ENCODE measurements around the gene ONECUT3.

The ONECUT3 gene

GRCh38 chr19:1773184-1773583 lies 19.9 kb downstream of the ONECUT3 start:
- Histone ChIP-seq H3K4me3 (ENCODE audit: low read length) (no peak overlapping the region), H3K27ac (ENCODE audit: low read length) (no peak overlapping the region), H3K36me3 (replicated peaks; ENCODE audit: insufficient read depth, low read length) (no peaks in the 10 kb centered on the region), H3K9ac (ENCODE audit: low read length) (no peak overlapping the region), H3F3A (ENCODE audit: insufficient read depth, low read length) (no peaks in the 10 kb centered on the region), H2AFZ (ENCODE audit: low read length) (no peak overlapping the region), H3K4me2 (ENCODE audit: low read depth, low read length) (no peak overlapping the region), H4K20me1 (ENCODE audit: insufficient read depth, low read length) (no peaks in the 10 kb centered on the region), H3K9me2 (replicated peaks; ENCODE audit: insufficient read depth, low read length) (no peaks in the 10 kb centered on the region), H3K79me2 (ENCODE audit: low read length) (no peaks in the 10 kb centered on the region), H3K9me3 (replicated peaks; ENCODE audit: insufficient read depth, low read length) (no peaks in the 10 kb centered on the region), H3K27me3 (replicated peaks; ENCODE audit: insufficient read depth, low read length) (peaks cover 88% of the 10 kb centered on the region), H3K4me1 (ENCODE audit: low read length) (no peaks in the 10 kb centered on the region)
- DNase-seq: no peak
- TF ChIP-seq CTCF (IDR thresholded peaks at IDR 0.05; ENCODE audit: low read length) (no peak), EZH2phosphoT487 (IDR thresholded peaks at IDR 0.05; ENCODE audit: low read length) (no peak), EZH2 (optimal IDR thresholded peaks at IDR 0.05; ENCODE audit: low read depth, low read length) (no peak)

- H3K9ac ChIP-seq (ENCODE audit: low read length): no peak overlapping the region
- H3K27me3 ChIP-seq (replicated peaks; ENCODE audit: insufficient read depth, low read length): peaks cover 88% of the 10 kb centered on the region
- H3K4me1 ChIP-seq (ENCODE audit: low read length): no peaks in the 10 kb centered on the region
- no peak overlapping the region for H2AFZ ChIP-seq (ENCODE audit: low read length)
- H3K9me3 ChIP-seq (replicated peaks; ENCODE audit: insufficient read depth, low read length): no peaks in the 10 kb centered on the region
- DNase-seq: no peak
- H3K27ac ChIP-seq (ENCODE audit: low read length): no peak overlapping the region
- H3K36me3 ChIP-seq (replicated peaks; ENCODE audit: insufficient read depth, low read length): no peaks in the 10 kb centered on the region
- TF ChIP-seq EZH2 (optimal IDR thresholded peaks at IDR 0.05; ENCODE audit: low read depth, low read length) (no peak), CTCF (IDR thresholded peaks at IDR 0.05; ENCODE audit: low read length) (peak; percentile 62)
- H4K20me1 ChIP-seq (ENCODE audit: insufficient read depth, low read length): no peaks in the 10 kb centered on the region
- H3F3A ChIP-seq (ENCODE audit: insufficient read depth, low read length): no peaks in the 10 kb centered on the region
- H3K4me2 ChIP-seq (ENCODE audit: low read depth, low read length): no peak overlapping the region
- no peaks in the 10 kb centered on the region for H3K79me2 ChIP-seq (ENCODE audit: low read length)
- no peak overlapping the region for H3K4me3 ChIP-seq (ENCODE audit: low read length)
- no peaks in the 10 kb centered on the region for H3K9me2 ChIP-seq (replicated peaks; ENCODE audit: insufficient read depth, low read length)
Measured at GRCh38 chr19:1774989-1775772, 21.9 kb downstream of the ONECUT3 start.

- Histone ChIP-seq H3K27me3 (replicated peaks; ENCODE audit: insufficient read depth, low read length) (peaks cover 88% of the 10 kb centered on the region), H3K27ac (ENCODE audit: low read length) (no peak overlapping the region)
- TF ChIP-seq CTCF (IDR thresholded peaks at IDR 0.05; ENCODE audit: low read length): no peak
- TF ChIP-seq EZH2phosphoT487 (IDR thresholded peaks at IDR 0.05; ENCODE audit: low read length): no peak
- no peak for TF ChIP-seq EZH2 (optimal IDR thresholded peaks at IDR 0.05; ENCODE audit: low read depth, low read length)
Measured at GRCh38 chr19:1775951-1776605, 22.8 kb downstream of the ONECUT3 start.

More at GRCh38 chr19:1775951-1776605, 22.8 kb downstream of the ONECUT3 start:
- Histone ChIP-seq H3K4me2 (ENCODE audit: low read depth, low read length) (no peak overlapping the region), H3K36me3 (replicated peaks; ENCODE audit: insufficient read depth, low read length) (no peaks in the 10 kb centered on the region), H4K20me1 (ENCODE audit: insufficient read depth, low read length) (no peaks in the 10 kb centered on the region), H3F3A (ENCODE audit: insufficient read depth, low read length) (no peaks in the 10 kb centered on the region), H3K9ac (ENCODE audit: low read length) (no peak overlapping the region), H3K4me3 (ENCODE audit: low read length) (no peak overlapping the region), H3K9me2 (replicated peaks; ENCODE audit: insufficient read depth, low read length) (no peaks in the 10 kb centered on the region), H3K4me1 (ENCODE audit: low read length) (no peaks in the 10 kb centered on the region), H2AFZ (ENCODE audit: low read length) (no peak overlapping the region), H3K9me3 (replicated peaks; ENCODE audit: insufficient read depth, low read length) (no peaks in the 10 kb centered on the region), H3K79me2 (ENCODE audit: low read length) (no peaks in the 10 kb centered on the region)
- no peak for DNase-seq
